DMS153 treated with DMSO at 0.1 percent for 48 hours (cell line): ENCODE measurements around the gene AHSG.
"Not testable (repeated sequence)": the region's sequence is repeated elsewhere in the genome, so short reads cannot be mapped to it uniquely, and the experiment has no call there.

Experiments
- DNase-seq: peaks from one replicate; lab custom pipeline; 2025; ENCODE audit not compliant: unreplicated experiment; lab: John Stamatoyannopoulos, UW

The AHSG gene

GRCh38 chr3:186617036-186617946, 4.4 kb downstream of the AHSG start:
- peak; percentile 58 for DNase-seq

- no peak for DNase-seq
Measured at GRCh38 chr3:186618318-186618938, 5.6 kb downstream of the AHSG start.

DNA sequence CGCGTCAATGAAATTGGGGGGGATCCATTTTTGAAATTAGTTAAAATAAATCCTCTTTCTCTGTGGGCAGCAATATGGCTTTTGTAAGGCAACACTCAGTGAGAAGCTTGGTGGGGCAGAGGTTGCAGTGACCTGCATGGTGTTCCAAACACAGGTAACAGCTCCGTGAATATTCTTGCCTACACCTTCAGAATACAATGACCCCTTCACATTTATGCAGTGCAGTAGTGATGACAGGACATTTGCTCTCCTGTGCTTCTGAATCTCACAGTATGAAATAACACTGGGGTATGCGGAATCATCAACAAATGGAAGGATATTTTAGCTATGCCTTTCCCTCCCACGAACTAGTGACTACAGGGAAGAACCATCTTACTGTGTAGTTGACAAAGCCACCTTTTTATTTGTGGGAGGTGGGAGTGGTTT, 6.9 kb downstream of the AHSG start:
- no peak for DNase-seq

- no peak for DNase-seq
Measured at GRCh38 chr3:186620213-186621092, 7.6 kb downstream of the AHSG start.

DNA sequence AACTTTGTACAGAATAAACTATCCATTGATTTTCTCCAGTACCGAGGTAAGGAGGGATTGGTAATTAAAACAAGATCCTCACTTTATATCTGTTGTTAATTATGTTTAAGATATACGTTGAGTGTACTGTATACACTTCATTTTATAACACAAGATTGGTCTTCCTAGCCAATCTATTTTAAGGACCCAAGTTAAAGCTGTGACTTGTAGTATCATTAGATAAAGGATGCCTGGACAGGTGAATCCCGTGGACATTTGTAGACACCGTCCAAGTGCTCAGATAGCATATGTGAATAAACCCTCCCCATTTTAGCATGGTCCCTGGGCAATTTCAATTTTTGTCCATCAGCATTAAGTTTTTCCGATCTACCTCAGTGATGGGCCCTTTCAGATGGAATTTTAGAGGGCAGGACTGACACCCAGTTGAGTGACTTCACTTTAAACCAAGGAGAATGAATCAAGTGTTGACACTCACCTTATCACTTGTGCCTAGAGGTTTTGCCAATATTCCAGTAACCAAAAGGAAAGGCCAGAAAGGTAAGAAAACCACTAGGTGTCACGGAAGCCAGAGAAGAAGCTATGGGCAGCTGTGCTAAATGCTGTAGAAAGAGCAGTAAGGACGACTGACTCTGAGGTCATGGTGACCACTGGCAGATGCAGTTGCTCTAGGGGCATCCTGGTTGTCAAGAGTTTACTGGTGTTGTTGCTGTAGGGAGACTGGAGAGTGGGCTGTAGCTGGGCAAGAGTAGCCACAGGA, 9.2 kb downstream of the AHSG start:
- no peak for DNase-seq

- DNase-seq = no peak
Measured at GRCh38 chr3:186622651-186623310, 9.9 kb downstream of the AHSG start.

DNA sequence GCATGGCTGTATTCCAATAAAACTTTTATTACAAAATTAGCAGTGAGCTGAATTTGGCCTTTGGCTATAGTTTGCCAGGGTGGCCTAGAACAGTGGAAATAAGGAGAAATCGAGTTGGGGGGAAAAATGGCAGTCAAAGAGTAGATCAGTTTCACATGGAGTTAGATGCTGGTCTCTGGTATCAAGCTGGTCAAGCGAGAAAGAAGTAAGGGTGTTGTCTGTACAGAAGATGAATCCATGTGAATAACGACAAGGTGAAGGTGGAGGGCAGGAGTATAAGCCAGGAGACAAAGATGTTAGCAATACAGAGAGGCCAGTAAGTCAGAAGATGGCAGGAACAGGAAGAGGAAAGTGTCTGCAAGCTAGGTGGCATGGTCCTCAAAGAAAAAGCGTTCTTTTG, 11.7 kb downstream of the AHSG start:
- no peak for DNase-seq

- DNase-seq = no peak
Measured at GRCh38 chr3:186625600-186626042, 12.8 kb downstream of the AHSG start.

DNA sequence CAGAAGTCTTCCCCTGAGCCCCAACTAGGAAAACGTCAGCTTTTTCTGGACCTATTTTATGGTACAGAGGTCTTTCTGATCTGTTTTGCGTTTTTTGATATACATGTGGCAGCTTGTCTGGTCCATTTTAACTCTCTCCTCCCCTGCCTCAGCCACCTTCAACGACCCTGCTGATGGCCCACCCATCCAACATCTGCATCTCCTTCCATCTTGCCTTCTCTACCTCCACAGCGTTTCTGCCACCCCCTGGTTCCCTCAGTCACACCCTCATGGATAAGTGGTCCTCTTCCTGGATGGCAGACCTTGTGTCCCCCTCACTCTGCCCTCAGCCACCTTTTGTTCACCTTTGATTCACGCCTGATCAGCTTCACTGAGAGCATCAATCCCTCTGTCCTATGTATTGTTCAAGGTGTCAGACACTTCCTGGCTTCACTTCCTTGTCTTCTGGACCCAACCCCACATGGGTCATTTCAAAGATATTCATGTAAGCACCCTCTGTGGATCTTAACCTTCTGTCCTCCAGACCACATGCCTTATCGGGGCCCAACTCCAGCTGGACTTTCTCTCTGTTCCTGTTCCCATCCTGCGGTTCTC, 13.5 kb downstream of the AHSG start:
- no peak for DNase-seq

DNA sequence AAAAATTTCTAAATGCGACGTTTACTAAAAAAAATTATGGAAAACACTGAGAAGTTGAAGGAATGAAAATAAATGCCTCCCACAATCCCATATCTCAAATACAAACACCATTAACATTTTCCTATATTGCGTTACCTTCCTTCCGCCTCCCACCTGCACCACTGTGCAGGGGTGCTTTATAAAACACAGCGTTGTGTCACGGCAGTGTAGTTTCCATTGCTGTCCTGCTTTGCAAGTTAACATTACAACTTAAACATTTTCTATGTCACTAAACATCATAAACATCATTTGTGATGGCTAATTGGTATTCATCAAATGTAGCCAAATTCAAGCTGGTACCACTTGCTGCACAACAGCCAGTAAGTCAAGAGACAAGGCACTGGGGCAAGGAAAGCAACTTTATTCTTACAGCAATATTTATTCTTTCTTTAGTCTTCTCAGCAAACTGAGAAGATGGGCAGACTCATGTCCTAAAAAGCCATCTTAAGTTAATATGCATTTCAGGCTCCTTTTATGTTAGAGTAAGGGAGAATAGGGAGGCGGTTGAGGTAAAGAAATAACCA, 15.1 kb downstream of the AHSG start:
- no peak for DNase-seq

GRCh38 chr3:186628756-186629155, 15.9 kb downstream of the AHSG start:
- no peak for DNase-seq

DNA sequence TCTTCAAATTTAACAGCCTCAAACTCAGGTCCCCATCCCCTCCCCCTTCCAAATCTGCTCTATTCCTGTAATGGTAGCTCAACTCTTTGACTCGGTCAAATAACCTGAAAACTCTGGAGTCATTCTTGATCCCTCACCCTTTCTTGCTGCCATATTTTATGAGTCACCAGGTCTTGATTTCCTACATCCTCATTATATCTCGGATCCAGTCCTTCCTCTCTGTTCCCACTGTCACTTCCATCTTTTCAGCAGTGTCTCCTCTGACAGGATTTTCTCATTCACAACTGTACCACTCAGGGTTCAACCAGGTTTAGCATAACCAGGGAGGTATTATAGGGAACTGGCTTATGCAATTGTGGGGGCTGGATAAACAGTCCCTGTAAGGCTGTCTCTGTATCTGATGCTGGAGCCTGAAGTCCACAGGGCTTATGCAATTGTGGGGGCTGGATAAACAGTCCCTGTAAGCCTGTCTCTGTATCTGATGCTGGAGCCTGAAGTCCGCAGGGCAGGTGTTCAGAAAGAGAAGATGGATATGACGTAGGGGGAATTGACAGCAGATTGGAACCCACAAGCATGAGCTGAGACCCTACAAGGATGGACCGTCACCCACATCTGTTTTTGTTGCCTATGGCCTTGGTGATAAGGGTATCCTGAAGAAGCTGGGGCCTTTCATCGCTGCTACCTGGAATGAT, 18.2 kb downstream of the AHSG start:
- DNase-seq = no peak

GRCh38 chr3:186633481-186633880, 20.6 kb downstream of the AHSG start:
- DNase-seq = no peak

DNA sequence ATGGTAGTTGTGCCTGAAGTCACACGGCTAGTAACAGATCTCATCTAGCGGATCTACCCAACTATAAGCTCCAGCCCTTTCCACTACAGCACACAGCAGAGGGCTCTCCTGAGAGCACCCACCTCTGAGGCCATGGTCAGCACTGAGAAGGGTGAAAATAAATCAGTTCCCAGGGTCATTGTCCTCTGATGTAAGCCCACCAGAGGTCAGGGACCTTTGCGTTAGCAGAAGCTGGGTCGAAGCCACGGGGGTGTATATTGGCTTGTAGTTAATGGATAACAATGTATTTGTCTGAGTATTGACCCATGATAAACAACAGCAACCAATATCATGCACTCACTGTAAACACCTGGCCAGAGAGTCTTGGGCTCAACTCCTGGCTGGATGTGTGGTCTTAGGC, 21.3 kb downstream of the AHSG start:
- not testable (repeated sequence) for DNase-seq

DNA sequence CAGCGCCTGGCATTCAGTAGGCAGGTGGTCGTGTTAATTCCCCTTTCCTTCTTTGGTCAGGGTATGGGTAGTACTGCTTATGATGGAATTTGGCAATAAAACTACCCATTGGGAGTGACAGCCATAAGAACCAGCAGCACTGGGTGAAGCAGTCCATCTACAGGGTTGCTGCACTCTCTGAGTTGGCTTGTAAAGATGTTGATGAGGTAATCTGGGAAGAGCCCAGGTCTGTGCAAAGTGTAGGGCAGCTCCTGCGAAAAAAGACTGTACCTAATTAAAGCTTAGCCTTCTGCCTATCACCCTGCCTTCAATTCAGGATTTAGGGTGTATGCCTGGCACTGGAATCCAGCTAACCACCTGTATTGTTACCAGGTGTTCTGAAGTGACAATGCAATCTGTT, 22.7 kb downstream of the AHSG start:
- DNase-seq = no peak

DNA sequence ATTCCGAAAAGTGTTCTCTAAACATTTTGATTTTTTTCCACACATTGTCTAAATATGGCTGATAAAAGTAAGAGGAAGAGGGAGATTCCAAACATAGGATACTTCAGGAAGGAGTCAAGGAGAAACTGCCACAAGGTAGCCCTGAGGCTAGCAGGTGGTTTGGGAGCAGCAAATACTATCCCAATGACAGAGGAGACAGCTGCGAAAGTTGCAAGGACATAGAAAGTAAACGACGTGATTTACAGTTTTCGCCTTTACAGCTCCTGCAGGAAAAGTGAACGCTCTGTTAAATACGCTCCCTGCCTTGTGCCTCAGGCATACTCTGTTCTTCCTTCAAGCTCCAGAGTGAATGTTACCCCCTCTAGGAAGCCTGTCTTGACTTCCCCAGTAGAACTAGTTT, 23.7 kb downstream of the AHSG start:
- no peak for DNase-seq

DNA sequence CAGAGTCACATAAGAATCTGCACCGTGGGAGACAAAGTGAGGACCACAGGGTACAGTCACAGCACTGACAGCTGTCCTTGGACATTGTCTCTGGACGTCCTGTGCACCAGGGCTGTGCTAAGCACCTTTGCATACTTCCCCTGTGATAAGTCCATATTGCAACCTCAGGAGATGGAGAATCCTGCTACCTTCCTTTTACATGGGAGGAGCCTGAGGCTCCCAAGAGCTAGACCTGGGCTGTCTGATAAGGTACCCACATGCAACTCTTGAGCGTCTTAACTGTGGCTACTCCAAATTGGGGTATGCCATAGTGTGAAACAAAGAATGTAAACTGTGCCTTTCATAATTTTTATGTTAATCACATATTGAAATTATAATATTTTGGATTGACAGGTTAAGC, 24.8 kb downstream of the AHSG start:
- DNase-seq = no peak

GRCh38 chr3:186638259-186638658, 25.4 kb downstream of the AHSG start:
- DNase-seq = no peak
